Suprapubic skin (tissue), 4 donors: ENCODE data around the gene BUB3.

Experiments used
- CTCF ChIP-seq, 2 donors: fragments of 200-600 bp in 1 of 2; fragments of 450-650 bp in 1 of 2; sonication (generic) in 1 of 2; IDR thresholded peaks; one replicate each; pipeline ENCODE4 v1.5.1; 2016 to 2019; ENCODE audit warnings: antibody characterized with exemption in 2 of 2, mild to moderate bottlenecking in 1 of 2, moderate library complexity in 1 of 2
- EP300 ChIP-seq: sonication (generic); formaldehyde crosslinking; IDR thresholded peaks from one replicate; pipeline ENCODE4 v1.6.1; 2017; ENCODE audit warnings: antibody characterized with exemption
- POLR2A ChIP-seq, 2 donors: fragments of 450-650 bp; IDR thresholded peaks; one replicate each; pipeline ENCODE4 v1.6.1; 2017; ENCODE audit warnings: antibody characterized with exemption in 2 of 2, mild to moderate bottlenecking in 2 of 2, moderate library complexity in 2 of 2
- POLR2AphosphoS5 ChIP-seq, 3 donors: sonication (generic); formaldehyde crosslinking; IDR thresholded peaks; one replicate each; pipeline ENCODE4 v1.6.1; 2017; ENCODE audit warnings: antibody characterized with exemption in 3 of 3

- TF ChIP-seq CTCF (IDR thresholded peaks at IDR 0.05) (no peak), POLR2AphosphoS5 (IDR thresholded peaks at IDR 0.05) (no peak), POLR2A (IDR thresholded peaks at IDR 0.05) (no peak), EP300 (no peak)
Measured at GRCh38 chr10:123180101-123181090, 26.2 kb downstream of the BUB3 start.
